ENCODE measurements around the gene ANP32B. TPM values are rescaled to one million over a fixed set of nuclear protein-coding genes. Genes with fewer than 3 reads are reported as not detected.

ANP32B gene
- total RNA-seq, 1 donor from 2014 or later = 98.5 TPM

GRCh38 chr9:97991818-97992217 is 8.7 kb downstream of the ANP32B start:
- Histone ChIP-seq H3K79me2 (ENCODE audit: insufficient read depth, low read length) (peaks cover 97% of the 10 kb centered on the region), H4K20me1 (ENCODE audit: insufficient read depth, low read length) (peaks cover 82% of the 10 kb centered on the region), H3K27ac (ENCODE audit: low read depth, low read length) (no peak overlapping the region), H3K36me3 (ENCODE audit: insufficient read depth, low read length) (peaks cover 14% of the 10 kb centered on the region), H3K9me3 (ENCODE audit: insufficient read depth, low read depth, low read length) (no peaks in the 10 kb centered on the region), H3K4me2 (ENCODE audit: low read length) (no peak overlapping the region), H2AFZ (ENCODE audit: low read depth, low read length) (no peak overlapping the region), H3K9ac (ENCODE audit: low read length) (no peak overlapping the region), H3K4me3 (ENCODE audit: insufficient read depth, low read depth, low read length) (no peak overlapping the region), H3K4me1 (ENCODE audit: insufficient read depth, low read length) (peaks cover 11% of the 10 kb centered on the region), H3K27me3 (ENCODE audit: insufficient read depth, low read length) (no peaks in the 10 kb centered on the region)
- FAIRE-seq (no peak), DNase-seq (ENCODE audit: low read depth) (no peak)
- no peaks in the 10 kb centered on the region for H3K36me3 Mint-ChIP-seq (ENCODE audit: low read depth, unreplicated experiment)
- H3K4me3 Mint-ChIP-seq (ENCODE audit: unreplicated experiment) = no peak overlapping the region
- H3K4me1 Mint-ChIP-seq (ENCODE audit: low read depth, unreplicated experiment) = peaks cover 43% of the 10 kb centered on the region
- TF ChIP-seq CTCF (IDR thresholded peaks at IDR 0.05; ENCODE audit: insufficient read depth, low read depth, low read length) = no peak
- TF ChIP-seq EZH2 (IDR thresholded peaks at IDR 0.05; ENCODE audit: insufficient read depth, low read length) = no peak
- no peak overlapping the region for H3K27ac Mint-ChIP-seq (ENCODE audit: unreplicated experiment)
- H3K9me3 Mint-ChIP-seq (ENCODE audit: unreplicated experiment) = no peaks in the 10 kb centered on the region
- no peaks in the 10 kb centered on the region for H3K27me3 Mint-ChIP-seq (ENCODE audit: low read depth, unreplicated experiment)

GRCh38 chr9:97992219-97992618 is 9.1 kb downstream of the ANP32B start:
- FAIRE-seq (no peak), DNase-seq (ENCODE audit: low read depth) (no peak)
- Mint-ChIP-seq H3K27ac (ENCODE audit: unreplicated experiment) (no peak overlapping the region), H3K36me3 (ENCODE audit: low read depth, unreplicated experiment) (no peaks in the 10 kb centered on the region), H3K9me3 (ENCODE audit: unreplicated experiment) (no peaks in the 10 kb centered on the region), H3K4me3 (ENCODE audit: unreplicated experiment) (no peak overlapping the region), H3K4me1 (ENCODE audit: low read depth, unreplicated experiment) (peaks cover 43% of the 10 kb centered on the region), H3K27me3 (ENCODE audit: low read depth, unreplicated experiment) (no peaks in the 10 kb centered on the region)
- H3K9ac ChIP-seq (ENCODE audit: low read length) = no peak overlapping the region
- H3K4me1 ChIP-seq (ENCODE audit: insufficient read depth, low read length) = peaks cover 11% of the 10 kb centered on the region
- no peak overlapping the region for H3K4me2 ChIP-seq (ENCODE audit: low read length)
- TF ChIP-seq EZH2 (IDR thresholded peaks at IDR 0.05; ENCODE audit: insufficient read depth, low read length) = no peak
- TF ChIP-seq CTCF (IDR thresholded peaks at IDR 0.05; ENCODE audit: insufficient read depth, low read depth, low read length) = no peak
- no peaks in the 10 kb centered on the region for H3K27me3 ChIP-seq (ENCODE audit: insufficient read depth, low read length)
- no peak overlapping the region for H3K27ac ChIP-seq (ENCODE audit: low read depth, low read length)
- peaks cover 83% of the 10 kb centered on the region for H4K20me1 ChIP-seq (ENCODE audit: insufficient read depth, low read length)
- no peak overlapping the region for H2AFZ ChIP-seq (ENCODE audit: low read depth, low read length)
- peaks cover 15% of the 10 kb centered on the region for H3K36me3 ChIP-seq (ENCODE audit: insufficient read depth, low read length)
- H3K79me2 ChIP-seq (ENCODE audit: insufficient read depth, low read length) = peaks cover 95% of the 10 kb centered on the region
- no peak overlapping the region for H3K4me3 ChIP-seq (ENCODE audit: insufficient read depth, low read depth, low read length)
- no peaks in the 10 kb centered on the region for H3K9me3 ChIP-seq (ENCODE audit: insufficient read depth, low read depth, low read length)

- no peak overlapping the region for H2AFZ ChIP-seq (ENCODE audit: low read depth, low read length)
- FAIRE-seq = no peak
- peaks cover 11% of the 10 kb centered on the region for H3K4me1 ChIP-seq (ENCODE audit: insufficient read depth, low read length)
- peaks cover 20% of the 10 kb centered on the region for H3K36me3 ChIP-seq (ENCODE audit: insufficient read depth, low read length)
- TF ChIP-seq EZH2 (IDR thresholded peaks at IDR 0.05; ENCODE audit: insufficient read depth, low read length) = no peak
- no peak for TF ChIP-seq CTCF (IDR thresholded peaks at IDR 0.05; ENCODE audit: insufficient read depth, low read depth, low read length)
- no peak overlapping the region for H3K9ac ChIP-seq (ENCODE audit: low read length)
- H3K27ac Mint-ChIP-seq (ENCODE audit: unreplicated experiment) = no peak overlapping the region
- DNase-seq (ENCODE audit: low read depth) = no peak
- no peaks in the 10 kb centered on the region for H3K27me3 Mint-ChIP-seq (ENCODE audit: low read depth, unreplicated experiment)
- H3K27ac ChIP-seq (ENCODE audit: low read depth, low read length) = no peak overlapping the region
- peaks cover 80% of the 10 kb centered on the region for H4K20me1 ChIP-seq (ENCODE audit: insufficient read depth, low read length)
- H3K79me2 ChIP-seq (ENCODE audit: insufficient read depth, low read length) = peaks cover 95% of the 10 kb centered on the region
- no peaks in the 10 kb centered on the region for H3K27me3 ChIP-seq (ENCODE audit: insufficient read depth, low read length)
- no peak overlapping the region for H3K4me3 Mint-ChIP-seq (ENCODE audit: unreplicated experiment)
- no peaks in the 10 kb centered on the region for H3K36me3 Mint-ChIP-seq (ENCODE audit: low read depth, unreplicated experiment)
- no peak overlapping the region for H3K4me3 ChIP-seq (ENCODE audit: insufficient read depth, low read depth, low read length)
- H3K4me1 Mint-ChIP-seq (ENCODE audit: low read depth, unreplicated experiment) = peaks cover 40% of the 10 kb centered on the region
- no peaks in the 10 kb centered on the region for H3K9me3 Mint-ChIP-seq (ENCODE audit: unreplicated experiment)
- H3K4me2 ChIP-seq (ENCODE audit: low read length) = no peak overlapping the region
- H3K9me3 ChIP-seq (ENCODE audit: insufficient read depth, low read depth, low read length) = no peaks in the 10 kb centered on the region
These were observed 9.9 kb downstream of the ANP32B start for GRCh38 chr9:97993000-97993399.

All from astrocyte (in vitro differentiated cells and primary cell).